Panc1 (cell line): ENCODE data around the gene IFNK.

Experiments
- POLR2AphosphoS5 ChIP-seq: IDR thresholded peaks from 2 replicates; pipeline ENCODE4 v1.6.1; 2012; ENCODE audit warnings: mild to moderate bottlenecking, low read depth, low read length, moderate library complexity
- SIN3A ChIP-seq: IDR thresholded peaks from 2 replicates; pipeline ENCODE4 v1.6.1; 2012; ENCODE audit warnings: low read depth, mild to moderate bottlenecking, low read length, moderate library complexity, borderline replicate concordance; ENCODE audit not compliant: insufficient read depth
- TF ChIP-seq, protein P1 (sequence below): fragments of 450-650 bp; IDR thresholded peaks from 2 replicates; pipeline ENCODE4 v1.5.1; 2017; ENCODE audit warnings: mild to moderate bottlenecking
- TF ChIP-seq, protein P2 (sequence below), 2 experiments: IDR thresholded peaks; 2 replicates each; pipeline ENCODE4 v1.6.1; 2011 to 2012; ENCODE audit warnings: low read depth in 2 of 2, control low read depth in 1 of 2, low read length in 1 of 2, mild to moderate bottlenecking in 1 of 2, moderate library complexity in 1 of 2; ENCODE audit not compliant: insufficient read depth in 1 of 2

DNA sequence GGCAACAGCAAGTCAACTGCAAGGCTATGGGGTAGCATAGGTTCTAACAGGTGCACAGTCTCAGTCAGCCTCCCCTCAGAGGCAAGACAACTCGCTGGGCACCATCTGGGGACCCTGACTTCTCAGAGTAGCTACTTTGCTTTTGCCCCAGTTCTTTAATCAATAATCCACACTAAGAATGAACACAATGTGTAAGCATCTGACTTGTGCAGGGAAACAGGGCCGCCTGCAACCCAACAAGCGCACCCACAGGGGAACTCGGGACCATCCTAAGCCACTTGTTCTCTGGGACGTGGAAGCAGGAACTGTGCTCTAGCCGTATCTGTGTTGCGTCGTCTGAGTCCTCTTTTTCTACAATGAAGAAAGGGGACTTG is 3.6 kb downstream of the IFNK start:
- TF ChIP-seq, protein P1, sequence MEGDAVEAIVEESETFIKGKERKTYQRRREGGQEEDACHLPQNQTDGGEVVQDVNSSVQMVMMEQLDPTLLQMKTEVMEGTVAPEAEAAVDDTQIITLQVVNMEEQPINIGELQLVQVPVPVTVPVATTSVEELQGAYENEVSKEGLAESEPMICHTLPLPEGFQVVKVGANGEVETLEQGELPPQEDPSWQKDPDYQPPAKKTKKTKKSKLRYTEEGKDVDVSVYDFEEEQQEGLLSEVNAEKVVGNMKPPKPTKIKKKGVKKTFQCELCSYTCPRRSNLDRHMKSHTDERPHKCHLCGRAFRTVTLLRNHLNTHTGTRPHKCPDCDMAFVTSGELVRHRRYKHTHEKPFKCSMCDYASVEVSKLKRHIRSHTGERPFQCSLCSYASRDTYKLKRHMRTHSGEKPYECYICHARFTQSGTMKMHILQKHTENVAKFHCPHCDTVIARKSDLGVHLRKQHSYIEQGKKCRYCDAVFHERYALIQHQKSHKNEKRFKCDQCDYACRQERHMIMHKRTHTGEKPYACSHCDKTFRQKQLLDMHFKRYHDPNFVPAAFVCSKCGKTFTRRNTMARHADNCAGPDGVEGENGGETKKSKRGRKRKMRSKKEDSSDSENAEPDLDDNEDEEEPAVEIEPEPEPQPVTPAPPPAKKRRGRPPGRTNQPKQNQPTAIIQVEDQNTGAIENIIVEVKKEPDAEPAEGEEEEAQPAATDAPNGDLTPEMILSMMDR, result no peak
- TF ChIP-seq POLR2AphosphoS5 (no peak), SIN3A (no peak)
- TF ChIP-seq, protein P2, sequence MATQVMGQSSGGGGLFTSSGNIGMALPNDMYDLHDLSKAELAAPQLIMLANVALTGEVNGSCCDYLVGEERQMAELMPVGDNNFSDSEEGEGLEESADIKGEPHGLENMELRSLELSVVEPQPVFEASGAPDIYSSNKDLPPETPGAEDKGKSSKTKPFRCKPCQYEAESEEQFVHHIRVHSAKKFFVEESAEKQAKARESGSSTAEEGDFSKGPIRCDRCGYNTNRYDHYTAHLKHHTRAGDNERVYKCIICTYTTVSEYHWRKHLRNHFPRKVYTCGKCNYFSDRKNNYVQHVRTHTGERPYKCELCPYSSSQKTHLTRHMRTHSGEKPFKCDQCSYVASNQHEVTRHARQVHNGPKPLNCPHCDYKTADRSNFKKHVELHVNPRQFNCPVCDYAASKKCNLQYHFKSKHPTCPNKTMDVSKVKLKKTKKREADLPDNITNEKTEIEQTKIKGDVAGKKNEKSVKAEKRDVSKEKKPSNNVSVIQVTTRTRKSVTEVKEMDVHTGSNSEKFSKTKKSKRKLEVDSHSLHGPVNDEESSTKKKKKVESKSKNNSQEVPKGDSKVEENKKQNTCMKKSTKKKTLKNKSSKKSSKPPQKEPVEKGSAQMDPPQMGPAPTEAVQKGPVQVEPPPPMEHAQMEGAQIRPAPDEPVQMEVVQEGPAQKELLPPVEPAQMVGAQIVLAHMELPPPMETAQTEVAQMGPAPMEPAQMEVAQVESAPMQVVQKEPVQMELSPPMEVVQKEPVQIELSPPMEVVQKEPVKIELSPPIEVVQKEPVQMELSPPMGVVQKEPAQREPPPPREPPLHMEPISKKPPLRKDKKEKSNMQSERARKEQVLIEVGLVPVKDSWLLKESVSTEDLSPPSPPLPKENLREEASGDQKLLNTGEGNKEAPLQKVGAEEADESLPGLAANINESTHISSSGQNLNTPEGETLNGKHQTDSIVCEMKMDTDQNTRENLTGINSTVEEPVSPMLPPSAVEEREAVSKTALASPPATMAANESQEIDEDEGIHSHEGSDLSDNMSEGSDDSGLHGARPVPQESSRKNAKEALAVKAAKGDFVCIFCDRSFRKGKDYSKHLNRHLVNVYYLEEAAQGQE (IDR thresholded peaks at IDR 0.05; ENCODE audit: insufficient read depth in 1 of 2, low read depth in 2 of 2, low read length in 1 of 2), result no peak
